MCF 10A (cell line): ENCODE measurements around the gene TRIM59. TPM values are rescaled to one million over a fixed set of nuclear protein-coding genes. Genes with fewer than 3 reads are reported as not detected.

ENCODE experiments used
- BruUV-seq: library from RNA; stranded (reverse); fragments of 400-500 nt; replicated peaks from 2 replicates; lab custom pipeline; 2021; lab: Mats Ljungman, UMichigan
- CTCF ChIA-PET: fragments of 300-600 bp; sonication (Branson Sonifier 250); formaldehyde crosslinking; extraction: SDS; loops from one replicate; lab custom pipeline; 2021; ENCODE audit warnings: antibody characterized with exemption, inconsistent platforms; lab: Yijun Ruan, JAX
- POLR2A ChIA-PET: fragments of 300-600, 350-650 bp; sonication (Branson Sonifier 250); formaldehyde crosslinking; extraction: SDS; loops from one replicate; lab custom pipeline; 2020; ENCODE audit warnings: antibody characterized with exemption, inconsistent platforms; lab: Yijun Ruan, JAX
- DNase-seq: peaks from one replicate; pipeline ENCODE4 v3.0.0-alpha.2; 2018; ENCODE audit not compliant: unreplicated experiment
- H3K27ac Mint-ChIP-seq: one replicate; pipeline ENCODE4 v1.8.0; 2022; ENCODE audit warnings: mild to moderate bottlenecking, low read depth, mixed read lengths; ENCODE audit not compliant: unreplicated experiment
- H3K27me3 Mint-ChIP-seq: one replicate; pipeline ENCODE4 v1.8.0; 2022; ENCODE audit warnings: mixed read lengths; ENCODE audit not compliant: insufficient read depth, unreplicated experiment
- H3K36me3 Mint-ChIP-seq: one replicate; pipeline ENCODE4 v1.8.0; 2022; ENCODE audit warnings: mild to moderate bottlenecking, moderate library complexity, mixed read lengths; ENCODE audit not compliant: insufficient read depth, unreplicated experiment
- H3K4me1 Mint-ChIP-seq: one replicate; pipeline ENCODE4 v1.8.0; 2022; ENCODE audit warnings: mixed read lengths; ENCODE audit not compliant: insufficient read depth, unreplicated experiment
- H3K4me3 Mint-ChIP-seq: one replicate; pipeline ENCODE4 v1.8.0; 2022; ENCODE audit warnings: mild to moderate bottlenecking, moderate library complexity, mixed read lengths; ENCODE audit not compliant: unreplicated experiment
- H3K9me3 Mint-ChIP-seq: one replicate; pipeline ENCODE4 v1.8.0; 2022; ENCODE audit warnings: mixed read lengths; ENCODE audit not compliant: unreplicated experiment
- CTCF ChIP-seq: fragments of 200-600 bp; IDR thresholded peaks from one replicate; pipeline ENCODE4 v1.8.0; 2022; ENCODE audit warnings: antibody characterized with exemption, mild to moderate bottlenecking; ENCODE audit not compliant: unreplicated experiment
- intact Hi-C: fragments of 100-400 bp; cut with micrococcal nuclease; formaldehyde crosslinking; loops from 2 replicates; pipeline ENCODE4 v1.14.1; 2022
- total RNA-seq: library from RNA; stranded (reverse); gene quantifications from 2 replicates; pipeline ENCODE4 v1.2.3, GENCODE V29; 2022

TRIM59 gene
- total RNA-seq, 1 experiment from 2014 or later = 15.1 TPM

GRCh38 chr3:160464971-160465370 is 15.4 kb upstream of the TRIM59 start:
- DNase-seq = no peak
- no peak overlapping the region for H3K27ac Mint-ChIP-seq
- no TSS peak for BruUV-seq
- POLR2A ChIA-PET = interaction anchor here (0.6 to 2.4 kb wide), 3 partner anchors 10 to 15 kb away, joined by 3 to 15 read pairs (median 4); partner anchors contain the start of gene TRIM59
- no peaks in the 10 kb centered on the region for H3K36me3 Mint-ChIP-seq
- CTCF ChIA-PET = interaction anchor here (1.1 to 1.5 kb wide), 3 partner anchors 10 to 16 kb away, joined by 3 to 4 read pairs (median 3); no protein-coding TSS in a partner anchor
- no peaks in the 10 kb centered on the region for H3K27me3 Mint-ChIP-seq
- intact Hi-C loops = no loop called here
- peaks cover 14% of the 10 kb centered on the region for H3K9me3 Mint-ChIP-seq
- no peaks in the 10 kb centered on the region for H3K4me1 Mint-ChIP-seq
- no peak overlapping the region for H3K4me3 Mint-ChIP-seq
- no peak for TF ChIP-seq CTCF

- CTCF ChIA-PET = interaction anchor here (1.1 to 1.5 kb wide), 3 partner anchors 9 to 17 kb away, joined by 3 to 4 read pairs (median 3); no protein-coding TSS in a partner anchor
- H3K9me3 Mint-ChIP-seq = peaks cover 8% of the 10 kb centered on the region
These were observed 14.7 kb upstream of the TRIM59 start for GRCh38 chr3:160464321-160464720.

GRCh38 chr3:160460033-160460432 is 10.4 kb upstream of the TRIM59 start:
- no peak for TF ChIP-seq CTCF
- no peak for DNase-seq
- no peaks in the 10 kb centered on the region for H3K9me3 Mint-ChIP-seq
- no peaks in the 10 kb centered on the region for H3K36me3 Mint-ChIP-seq
- POLR2A ChIA-PET = no interaction called here
- H3K4me3 Mint-ChIP-seq = no peak overlapping the region
- intact Hi-C loops = no loop called here
- H3K27me3 Mint-ChIP-seq = peaks cover 14% of the 10 kb centered on the region
- no TSS peak for BruUV-seq
- no peaks in the 10 kb centered on the region for H3K4me1 Mint-ChIP-seq
- no peak overlapping the region for H3K27ac Mint-ChIP-seq
- CTCF ChIA-PET = interaction anchor here (0.6 to 1.1 kb wide), 2 partner anchors 26 to 364 kb away, joined by 3 read pairs; no protein-coding TSS in a partner anchor

More at GRCh38 chr3:160464321-160464720, 14.7 kb upstream of the TRIM59 start:
- POLR2A ChIA-PET = interaction anchor here (0.6 to 2.4 kb wide), 2 partner anchors 10 to 14 kb away, joined by 4 to 15 read pairs; partner anchors contain the start of gene TRIM59
- TF ChIP-seq CTCF = no peak
- H3K4me3 Mint-ChIP-seq = no peak overlapping the region
- no peaks in the 10 kb centered on the region for H3K36me3 Mint-ChIP-seq
- DNase-seq = no peak
- H3K4me1 Mint-ChIP-seq = no peaks in the 10 kb centered on the region
- no TSS peak for BruUV-seq
- no peak overlapping the region for H3K27ac Mint-ChIP-seq
- H3K27me3 Mint-ChIP-seq = no peaks in the 10 kb centered on the region
- intact Hi-C loops = no loop called here

- no peak overlapping the region for H3K4me3 Mint-ChIP-seq
- no TSS peak for BruUV-seq
These were observed 9.9 kb upstream of the TRIM59 start for GRCh38 chr3:160459450-160459970.

More at GRCh38 chr3:160459450-160459970, 9.9 kb upstream of the TRIM59 start:
- H3K27me3 Mint-ChIP-seq = peaks cover 14% of the 10 kb centered on the region
- no peaks in the 10 kb centered on the region for H3K9me3 Mint-ChIP-seq
- intact Hi-C loops = no loop called here
- TF ChIP-seq CTCF = no peak
- POLR2A ChIA-PET = no interaction called here
- H3K27ac Mint-ChIP-seq = no peak overlapping the region
- no peaks in the 10 kb centered on the region for H3K4me1 Mint-ChIP-seq
- no peaks in the 10 kb centered on the region for H3K36me3 Mint-ChIP-seq
- no peak for DNase-seq
- CTCF ChIA-PET = interaction anchor here (1.1 kb wide), 1 partner anchor 26 kb away, joined by 3 read pairs; no protein-coding TSS in a partner anchor
